Measurements from ENCODE around the gene COLQ.
"Not testable (repeated sequence)": the region's sequence is repeated elsewhere in the genome, so short reads cannot be mapped to it uniquely, and the experiment has no call there.

GRCh38 chr3:15410966-15411365 lies 110.5 kb downstream of the COLQ start:
- not testable (repeated sequence) for TF ChIP-seq POLR2A, CTCF, EP300 (IDR thresholded peaks at IDR 0.05)

All from tibial nerve (tissue), 4 donors.